Measurements from ENCODE around the gene TMEM178B.
"Not testable (repeated sequence)": the region's sequence is repeated elsewhere in the genome, so short reads cannot be mapped to it uniquely, and the experiment has no call there.

The TMEM178B gene

DNA sequence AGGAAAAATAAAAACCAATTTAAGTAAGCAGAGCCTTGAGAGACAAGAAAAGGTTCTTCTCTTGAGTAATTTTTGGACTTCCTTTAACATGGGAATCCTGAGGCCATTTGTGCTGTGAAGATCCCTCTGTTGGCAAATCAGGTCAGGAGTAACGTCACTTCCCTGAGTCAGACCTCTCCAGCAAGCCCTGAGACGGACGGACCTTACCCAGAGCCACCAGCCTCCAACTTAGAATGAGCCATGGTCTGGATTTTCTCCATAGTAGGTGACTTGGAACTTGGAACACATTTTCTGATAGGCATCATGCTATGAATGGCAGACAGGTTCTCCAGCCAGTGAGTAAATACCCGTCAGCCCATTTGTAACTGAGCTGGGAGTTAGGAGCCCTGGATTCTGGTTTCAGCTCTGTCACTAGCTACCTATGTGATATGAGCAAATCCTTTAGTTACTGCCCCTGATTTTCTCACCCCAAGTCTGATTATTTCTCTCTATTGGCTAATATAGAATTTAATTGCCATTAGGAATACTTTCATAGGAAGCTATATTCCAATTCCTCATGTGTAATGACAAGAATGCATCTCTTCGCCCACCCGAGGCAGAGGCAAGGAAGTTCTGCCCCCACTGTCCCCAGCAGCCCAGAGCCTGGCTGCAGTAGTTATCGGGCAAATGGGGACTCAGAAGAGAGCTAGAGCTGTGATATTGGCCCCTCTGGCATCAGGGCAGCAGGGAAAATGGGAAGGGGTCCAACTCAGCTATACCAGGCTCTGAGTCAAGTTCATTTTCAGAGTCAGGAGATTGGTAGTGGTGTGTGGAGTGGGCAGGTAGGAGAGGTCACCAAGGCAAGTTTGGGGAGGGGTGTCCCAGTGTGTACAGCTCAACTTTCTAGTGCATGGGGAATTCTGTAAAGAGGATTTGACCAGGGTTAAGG lies 323.6 kb downstream of the TMEM178B start:
- DNase-seq: no peak

DNA sequence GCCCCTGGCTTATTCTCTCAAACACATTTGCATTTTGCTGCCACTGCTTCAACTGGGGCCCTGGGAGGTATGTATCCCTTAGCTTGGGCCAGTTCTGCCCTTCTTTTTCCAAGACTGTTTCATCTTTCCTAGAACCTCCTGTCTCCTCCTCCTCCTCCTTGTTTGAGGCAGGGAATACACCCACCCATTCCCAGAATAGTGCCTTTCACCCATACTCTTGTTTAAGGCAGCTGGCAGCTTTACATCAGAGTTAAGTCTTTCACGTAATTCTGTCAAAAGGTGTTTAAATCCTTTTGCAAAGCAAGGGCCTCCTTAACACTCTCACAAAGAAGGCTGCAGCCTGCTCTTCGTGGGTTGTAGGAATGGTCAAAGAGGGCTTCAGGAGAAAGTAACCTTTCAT lies 326.5 kb downstream of the TMEM178B start:
- DNase-seq: no peak

DNA sequence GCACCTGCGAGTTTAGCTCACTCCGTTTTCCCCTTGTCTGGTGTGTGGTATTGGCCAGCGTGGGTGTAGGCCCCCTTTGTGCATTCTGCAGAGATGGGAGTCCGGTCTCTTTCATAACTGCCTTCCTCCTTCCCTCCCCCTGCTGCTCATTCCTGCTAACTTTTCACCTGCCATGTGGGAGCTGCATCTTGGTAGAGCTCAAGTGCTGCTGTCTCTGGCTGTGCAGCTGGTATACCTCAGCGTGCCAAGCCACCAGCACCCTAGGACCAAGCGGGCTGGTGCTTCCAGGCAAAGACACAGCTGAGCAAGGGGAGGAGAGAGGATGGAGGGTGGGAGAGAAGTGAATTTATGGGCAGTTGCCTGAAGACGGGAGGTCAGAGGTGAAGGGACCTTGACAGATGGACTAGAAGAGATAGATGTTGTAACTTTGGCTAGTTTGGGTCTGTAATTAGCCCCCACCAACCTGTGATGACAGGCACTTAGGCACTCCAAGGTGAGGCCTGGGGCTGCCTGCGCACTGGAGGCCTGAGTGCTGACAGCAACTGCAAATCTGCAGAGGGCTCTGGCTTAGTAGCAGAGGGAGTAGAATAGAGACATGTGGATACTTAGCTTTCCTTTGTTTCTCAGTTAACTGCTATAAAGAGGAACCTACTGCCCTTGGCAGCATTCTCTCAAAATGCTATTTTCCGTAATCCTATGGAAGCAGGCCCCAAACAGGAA lies 328.6 kb downstream of the TMEM178B start:
- DNase-seq: no peak

- not testable (repeated sequence) for DNase-seq
These were observed 330.0 kb downstream of the TMEM178B start for GRCh38 chr7:141403846-141404245.

- no peak for DNase-seq
These were observed 332.5 kb downstream of the TMEM178B start for GRCh38 chr7:141406347-141406746.

DNA sequence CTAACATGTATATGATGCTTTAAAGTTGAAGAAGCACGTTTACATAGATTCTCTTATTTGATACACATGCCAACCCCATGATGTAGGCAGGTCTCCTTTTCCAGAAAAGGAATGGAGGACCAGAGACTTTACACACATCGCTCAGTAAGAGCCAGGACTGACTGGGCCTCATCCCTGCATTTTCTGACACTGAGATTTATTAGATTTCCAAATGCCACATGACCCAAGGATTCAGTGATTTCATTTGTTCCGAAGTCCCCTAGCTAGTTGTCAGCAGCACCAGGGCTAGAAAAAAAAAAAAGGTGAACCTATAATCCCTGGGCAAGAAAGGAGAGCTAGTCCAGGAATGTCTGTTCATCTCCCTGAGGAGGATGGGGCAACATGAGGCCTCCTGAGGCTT lies 334.0 kb downstream of the TMEM178B start:
- no peak for DNase-seq

GRCh38 chr7:141408440-141408839 lies 334.6 kb downstream of the TMEM178B start:
- DNase-seq: no peak

GRCh38 chr7:141409219-141409618 lies 335.4 kb downstream of the TMEM178B start:
- no peak for DNase-seq

GRCh38 chr7:141409801-141410329 lies 336.0 kb downstream of the TMEM178B start:
- DNase-seq: no peak

GRCh38 chr7:141410353-141411000 lies 336.6 kb downstream of the TMEM178B start:
- no peak for DNase-seq

GRCh38 chr7:141411133-141411532 lies 337.3 kb downstream of the TMEM178B start:
- DNase-seq: no peak

DNA sequence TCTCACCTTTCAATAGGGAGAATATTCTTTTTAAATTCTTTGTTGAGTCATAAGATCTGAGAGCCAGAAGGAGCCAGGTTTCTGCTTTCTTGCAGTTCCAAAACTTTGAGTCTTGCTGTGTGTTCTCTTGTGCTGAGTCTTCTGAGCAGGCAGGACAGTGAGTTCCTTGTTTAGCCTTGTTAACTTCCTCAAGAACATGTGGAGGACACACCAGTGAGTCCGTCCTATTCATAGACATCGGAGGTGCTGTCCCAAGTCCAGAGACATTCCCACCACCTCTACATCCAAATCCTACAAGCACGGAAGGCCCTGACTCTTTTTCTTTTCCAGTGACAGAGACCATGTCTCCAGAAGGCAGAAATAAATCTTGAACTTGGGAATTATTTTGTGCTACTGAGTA lies 342.1 kb downstream of the TMEM178B start:
- DNase-seq: no peak

GRCh38 chr7:141416650-141417270 lies 342.9 kb downstream of the TMEM178B start:
- DNase-seq: no peak

GRCh38 chr7:141417506-141417905 lies 343.6 kb downstream of the TMEM178B start:
- DNase-seq: no peak

DNA sequence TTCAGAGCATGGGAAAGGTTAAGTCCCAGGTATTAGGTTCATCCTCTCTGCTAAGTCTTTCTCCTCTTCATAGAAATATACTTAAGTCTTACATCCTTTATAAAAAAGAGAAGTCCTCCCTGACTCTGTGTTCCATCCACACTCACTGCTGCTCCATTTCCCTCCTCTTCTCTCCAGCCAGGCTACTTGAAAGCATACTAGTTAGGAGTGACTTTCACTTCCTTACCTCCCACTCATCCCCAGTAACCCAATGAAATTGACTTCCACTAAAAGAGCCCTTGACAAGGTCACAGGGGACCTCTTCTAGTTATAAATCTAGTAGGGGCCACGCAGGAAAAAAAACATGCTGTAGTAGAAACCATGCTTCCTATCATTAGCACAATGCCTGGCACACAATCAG lies 344.2 kb downstream of the TMEM178B start:
- DNase-seq: no peak

DNA sequence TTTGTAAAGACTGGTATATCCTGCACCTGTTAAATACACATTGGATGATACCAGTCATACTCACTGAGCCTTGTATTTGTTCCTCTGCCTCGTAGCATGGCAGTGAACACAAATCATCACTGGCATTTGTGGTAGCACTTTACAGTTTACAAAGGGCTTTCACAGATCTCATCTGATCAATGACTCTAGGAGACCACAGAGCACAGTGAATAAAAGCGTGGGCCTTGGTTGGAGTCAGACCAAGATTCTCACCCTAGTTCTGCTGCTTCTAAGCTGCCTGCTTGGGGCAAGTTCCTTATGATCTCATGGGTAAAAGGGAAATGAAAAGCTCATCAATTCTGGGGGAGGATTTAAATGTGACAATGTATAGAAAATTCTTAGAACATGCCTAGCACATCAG lies 347.4 kb downstream of the TMEM178B start:
- DNase-seq: no peak

DNA sequence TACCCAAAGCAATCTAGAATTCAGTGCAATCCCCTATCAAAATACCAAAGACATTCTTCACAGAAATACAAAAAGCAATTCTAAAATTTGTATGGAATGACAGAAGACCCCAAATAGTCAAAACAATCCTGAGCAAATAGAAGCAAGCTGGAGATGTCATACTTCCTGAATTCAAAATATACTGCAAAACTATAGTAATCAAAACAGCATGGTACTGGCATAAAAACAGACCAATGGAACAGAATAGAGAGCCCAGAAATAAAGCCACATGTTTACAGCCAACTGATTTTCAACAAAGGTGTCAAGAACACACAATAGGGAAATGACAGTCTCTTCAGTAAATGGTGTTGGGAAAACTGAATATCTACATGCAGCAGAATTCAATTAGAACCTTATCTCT lies 353.3 kb downstream of the TMEM178B start:
- no peak for DNase-seq

GRCh38 chr7:141430455-141431139 lies 356.7 kb downstream of the TMEM178B start:
- DNase-seq: no peak

DNA sequence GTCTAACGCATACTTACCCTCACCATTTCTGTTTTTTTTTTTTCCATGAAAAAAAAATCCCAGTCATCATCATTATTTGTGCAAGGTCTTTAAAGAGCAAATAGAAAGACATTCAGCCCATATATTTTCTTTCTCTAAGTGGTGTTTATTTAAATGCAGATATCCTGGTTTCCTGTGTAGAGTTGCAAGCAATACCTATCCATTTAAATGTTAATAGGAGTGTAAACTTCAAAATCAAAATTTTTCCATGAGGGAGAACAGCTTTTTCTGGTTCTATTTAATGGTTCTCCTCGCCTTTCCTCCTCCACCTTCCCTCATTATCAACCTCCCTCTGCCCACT lies 357.2 kb downstream of the TMEM178B start:
- DNase-seq: no peak

- no peak for DNase-seq
These were observed 357.8 kb downstream of the TMEM178B start for GRCh38 chr7:141431711-141432110.

DNA sequence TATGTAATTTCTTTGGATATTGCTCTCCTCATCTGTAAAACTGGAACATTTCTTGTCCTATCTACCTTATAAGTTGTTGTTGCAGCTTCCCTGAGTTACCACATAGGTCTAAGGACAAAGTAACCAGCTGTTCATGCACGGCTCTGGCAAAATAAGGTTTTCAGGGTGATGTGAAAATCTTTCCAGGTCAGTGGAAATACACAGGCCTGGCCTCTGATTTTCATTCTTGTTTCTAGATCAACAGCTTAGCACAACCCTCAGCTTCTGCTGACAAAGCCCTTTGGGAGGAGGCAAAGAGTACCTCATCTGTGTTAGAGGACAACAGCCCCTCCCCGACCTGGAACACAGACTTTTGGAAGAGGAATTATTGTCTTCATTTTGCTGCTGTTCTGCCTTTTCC lies 359.8 kb downstream of the TMEM178B start:
- DNase-seq: no peak

DNA sequence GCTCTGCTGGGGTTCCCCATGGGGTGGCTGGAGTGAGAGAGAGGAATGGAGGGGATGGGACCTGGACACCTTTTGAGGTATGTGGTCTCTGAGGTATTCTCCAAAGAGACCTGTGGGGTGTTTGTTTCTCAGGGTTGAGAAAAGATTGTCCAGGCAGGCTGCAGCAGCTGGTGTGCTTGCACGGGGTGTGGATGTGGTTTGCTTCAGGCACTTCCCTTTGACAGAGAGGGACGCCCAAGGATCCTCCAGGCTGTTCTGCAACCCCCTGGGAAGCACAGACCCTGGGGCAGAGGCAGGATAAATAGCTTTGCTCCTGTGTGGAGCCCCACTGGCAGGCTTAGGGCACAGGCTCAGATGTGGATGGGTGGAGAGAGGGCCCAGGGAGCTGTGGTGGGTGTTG lies 362.3 kb downstream of the TMEM178B start:
- DNase-seq: no peak
